HepG2 (cell line): ENCODE data around the gene CFAP210. TPM values are rescaled to one million over a fixed set of nuclear protein-coding genes. Genes with fewer than 3 reads are reported as not detected.

Source experiments
- ARNTL ChIP-seq: sonication (generic); formaldehyde crosslinking; IDR thresholded peaks from 2 replicates; pipeline ENCODE4 v1.4.0; 2020; ENCODE audit warnings: mild to moderate bottlenecking, missing genetic modification reagents
- CEBPG ChIP-seq: IDR thresholded peaks from 2 replicates; pipeline ENCODE4 v1.6.1; 2016
- DNMT1 ChIP-seq: sonication (generic); formaldehyde crosslinking; IDR thresholded peaks from 2 replicates; pipeline ENCODE4 v1.5.1; 2020; ENCODE audit warnings: mild to moderate bottlenecking, missing genetic modification reagents
- HMG20B ChIP-seq: conservative IDR thresholded peaks from 2 replicates; pipeline ENCODE4 v1.6.1; 2016; ENCODE audit warnings: missing genetic modification reagents, missing compliant biosample characterization
- HOXA5 ChIP-seq: sonication (generic); formaldehyde crosslinking; IDR thresholded peaks from 2 replicates; pipeline ENCODE4 v1.4.0; 2020; ENCODE audit warnings: missing genetic modification reagents
- PHF8 ChIP-seq: sonication (generic); formaldehyde crosslinking; IDR thresholded peaks from 2 replicates; pipeline ENCODE4 v1.5.0; 2020; ENCODE audit warnings: missing genetic modification reagents
- SRSF9 ChIP-seq: fragments of 200-400 bp; formaldehyde crosslinking; IDR thresholded peaks from 2 replicates; pipeline ENCODE4 v1.6.1; 2018; ENCODE audit warnings: borderline replicate concordance, mild to moderate bottlenecking, low read depth, low read length; ENCODE audit not compliant: insufficient read depth, poor library complexity, severe bottlenecking
- ZMYM3 ChIP-seq: sonication (generic); formaldehyde crosslinking; IDR thresholded peaks from 2 replicates; pipeline ENCODE4 v1.5.1; 2020; ENCODE audit warnings: mild to moderate bottlenecking, missing genetic modification reagents
- ZNF180 ChIP-seq: sonication (generic); formaldehyde crosslinking; IDR thresholded peaks from 2 replicates; pipeline ENCODE4 v1.4.0; 2020; ENCODE audit warnings: low read depth, missing genetic modification reagents, borderline replicate concordance
- ZNF317 ChIP-seq: sonication (generic); formaldehyde crosslinking; IDR thresholded peaks from 2 replicates; pipeline ENCODE4 v1.5.0; 2020; ENCODE audit warnings: mild to moderate bottlenecking, missing genetic modification reagents
- ZNF543 ChIP-seq: sonication (generic); formaldehyde crosslinking; IDR thresholded peaks from 2 replicates; pipeline ENCODE4 v1.4.0; 2020; ENCODE audit warnings: mild to moderate bottlenecking, missing genetic modification reagents
- ZNF605 ChIP-seq: sonication (generic); formaldehyde crosslinking; IDR thresholded peaks from 2 replicates; pipeline ENCODE4 v1.8.0; 2022; ENCODE audit warnings: mild to moderate bottlenecking, missing genetic modification reagents
- ZNF629 ChIP-seq: sonication (generic); formaldehyde crosslinking; conservative IDR thresholded peaks from 2 replicates; pipeline ENCODE4 v1.5.0; 2020; ENCODE audit warnings: missing genetic modification reagents
- ZNF639 ChIP-seq: conservative IDR thresholded peaks from 2 replicates; pipeline ENCODE4 v1.6.1; 2018; ENCODE audit warnings: missing genetic modification reagents
- ZNF670 ChIP-seq: sonication (generic); formaldehyde crosslinking; IDR thresholded peaks from 2 replicates; pipeline ENCODE4 v1.8.0; 2022; ENCODE audit warnings: mild to moderate bottlenecking, missing genetic modification reagents, borderline replicate concordance
- ZNF775 ChIP-seq: sonication (generic); formaldehyde crosslinking; IDR thresholded peaks from 2 replicates; pipeline ENCODE4 v1.4.0; 2020; ENCODE audit warnings: missing genetic modification reagents, mild to moderate bottlenecking, moderate library complexity, borderline replicate concordance
- ZNF790 ChIP-seq: sonication (generic); formaldehyde crosslinking; IDR thresholded peaks from 2 replicates; pipeline ENCODE4 v1.8.0; 2022; ENCODE audit warnings: missing genetic modification reagents, mild to moderate bottlenecking, borderline replicate concordance
- polyA plus RNA-seq, 8 experiments: library from polyadenylated mRNA; depleted of rRNA in 3 of 8; stranded (reverse) in 7 of 8; unstranded in 1 of 8; fragments of >200 nt; fragmentation: Illumina TruSeq in 4 of 8; extraction: Trizol in 4 of 8; gene quantifications; 2 replicates each; pipeline versions ENCODE4 v1.2.1 to v1.2.3, GENCODE V29; 2011 to 2016; ENCODE audit warnings: low read depth in 4 of 8, missing spikeins in 1 of 8, mixed read lengths in 1 of 8; ENCODE audit not compliant: insufficient read depth in 1 of 8
- total RNA-seq, 5 experiments: library from RNA; depleted of rRNA; stranded (reverse); fragments of >200 nt; fragmentation: Illumina TruSeq; extraction: Trizol; gene quantifications; 2 replicates each; pipeline ENCODE4 v1.2.3, GENCODE V29; 2016; ENCODE audit warnings: low read depth in 1 of 5
- TF ChIP-seq, protein P1 (sequence below): sonication (generic); formaldehyde crosslinking; IDR thresholded peaks from 2 replicates; pipeline ENCODE4 v1.5.0; 2020; ENCODE audit warnings: mild to moderate bottlenecking, missing genetic modification reagents, borderline replicate concordance
- TF ChIP-seq, protein P2 (sequence below): sonication (generic); formaldehyde crosslinking; IDR thresholded peaks from 2 replicates; pipeline ENCODE4 v1.4.0; 2020; ENCODE audit warnings: missing genetic modification reagents
- TF ChIP-seq, protein P3 (sequence below): sonication (generic); formaldehyde crosslinking; IDR thresholded peaks from 2 replicates; pipeline ENCODE4 v1.4.0; 2020; ENCODE audit warnings: missing genetic modification reagents, borderline replicate concordance

CFAP210 gene
- total and polyA plus RNA-seq, 2 of the 13 experiments (the other 11 are each of a cell fraction or from before 2014, with no cell fraction given): 0.18 TPM; not detected in 1

DNA sequence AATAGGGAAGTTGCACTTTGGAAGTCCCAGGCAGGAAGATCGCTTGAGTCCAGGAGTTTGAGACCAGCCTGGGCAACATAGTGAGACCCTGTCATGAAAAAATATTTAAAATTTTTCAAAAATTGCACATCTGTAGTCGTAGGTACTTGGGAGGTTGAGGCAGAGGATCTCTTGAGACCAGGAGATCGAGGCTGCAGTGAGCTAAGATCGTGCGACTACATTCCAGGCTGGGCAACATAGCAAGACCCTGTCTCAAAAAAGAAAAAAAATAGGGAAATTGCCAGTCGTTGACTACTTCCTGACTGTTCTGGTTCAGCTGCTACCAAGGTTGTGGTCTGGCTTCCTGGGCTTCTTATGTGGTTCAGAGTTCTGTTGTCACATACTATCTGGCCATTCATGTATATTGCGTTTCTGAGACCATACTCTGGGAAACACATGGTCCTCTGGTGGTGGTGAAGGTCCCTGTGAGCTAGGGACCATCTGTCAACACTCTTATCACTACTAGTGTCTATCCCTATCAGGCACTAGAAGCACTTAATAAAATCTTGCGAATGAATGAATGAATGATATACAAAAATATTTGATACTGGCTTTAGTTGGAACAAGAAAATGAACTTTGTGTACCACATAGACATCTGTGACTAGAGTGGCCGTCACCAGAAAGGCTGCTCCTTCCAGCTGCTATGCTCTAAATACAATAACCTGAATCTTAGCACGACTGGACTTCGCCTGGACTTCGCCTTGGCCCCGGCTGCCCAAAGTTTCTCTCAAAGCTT is 38.6 kb upstream of the CFAP210 start (continued):
- TF ChIP-seq, protein P1, sequence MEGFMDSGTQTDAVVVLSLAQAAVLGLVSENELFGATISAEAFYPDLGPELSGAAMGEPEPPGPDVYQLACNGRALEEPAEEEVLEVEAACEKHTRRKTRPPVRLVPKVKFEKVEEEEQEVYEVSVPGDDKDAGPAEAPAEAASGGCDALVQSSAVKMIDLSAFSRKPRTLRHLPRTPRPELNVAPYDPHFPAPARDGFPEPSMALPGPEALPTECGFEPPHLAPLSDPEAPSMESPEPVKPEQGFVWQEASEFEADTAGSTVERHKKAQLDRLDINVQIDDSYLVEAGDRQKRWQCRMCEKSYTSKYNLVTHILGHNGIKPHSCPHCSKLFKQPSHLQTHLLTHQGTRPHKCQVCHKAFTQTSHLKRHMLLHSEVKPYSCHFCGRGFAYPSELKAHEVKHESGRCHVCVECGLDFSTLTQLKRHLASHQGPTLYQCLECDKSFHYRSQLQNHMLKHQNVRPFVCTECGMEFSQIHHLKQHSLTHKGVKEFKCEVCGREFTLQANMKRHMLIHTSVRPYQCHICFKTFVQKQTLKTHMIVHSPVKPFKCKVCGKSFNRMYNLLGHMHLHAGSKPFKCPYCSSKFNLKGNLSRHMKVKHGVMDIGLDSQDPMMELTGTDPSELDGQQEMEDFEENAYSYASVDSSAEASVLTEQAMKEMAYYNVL: no peak
- peak; percentile 28; the same call in 1 of the 2 replicates for TF ChIP-seq ZNF605
- no peak for TF ChIP-seq ZNF639 (CRISPR knock-in tag)
- TF ChIP-seq ZNF790: 0 out of 2 replicates have a peak, but pooled peaks have one; percentile 5
- TF ChIP-seq ZMYM3: peak; percentile 46; the same call in 1 of the 2 replicates
- TF ChIP-seq HOXA5 (CRISPR knock-in tag): no peak
- no peak for TF ChIP-seq PHF8
- TF ChIP-seq ZNF775 (CRISPR knock-in tag): 0 out of 2 replicates have a peak, but pooled peaks have one; percentile 37
- no peak for TF ChIP-seq ZNF670 (CRISPR knock-in tag)
- TF ChIP-seq SRSF9: no peak
- TF ChIP-seq ZNF629 (CRISPR knock-in tag): no peak
- TF ChIP-seq, protein P2, sequence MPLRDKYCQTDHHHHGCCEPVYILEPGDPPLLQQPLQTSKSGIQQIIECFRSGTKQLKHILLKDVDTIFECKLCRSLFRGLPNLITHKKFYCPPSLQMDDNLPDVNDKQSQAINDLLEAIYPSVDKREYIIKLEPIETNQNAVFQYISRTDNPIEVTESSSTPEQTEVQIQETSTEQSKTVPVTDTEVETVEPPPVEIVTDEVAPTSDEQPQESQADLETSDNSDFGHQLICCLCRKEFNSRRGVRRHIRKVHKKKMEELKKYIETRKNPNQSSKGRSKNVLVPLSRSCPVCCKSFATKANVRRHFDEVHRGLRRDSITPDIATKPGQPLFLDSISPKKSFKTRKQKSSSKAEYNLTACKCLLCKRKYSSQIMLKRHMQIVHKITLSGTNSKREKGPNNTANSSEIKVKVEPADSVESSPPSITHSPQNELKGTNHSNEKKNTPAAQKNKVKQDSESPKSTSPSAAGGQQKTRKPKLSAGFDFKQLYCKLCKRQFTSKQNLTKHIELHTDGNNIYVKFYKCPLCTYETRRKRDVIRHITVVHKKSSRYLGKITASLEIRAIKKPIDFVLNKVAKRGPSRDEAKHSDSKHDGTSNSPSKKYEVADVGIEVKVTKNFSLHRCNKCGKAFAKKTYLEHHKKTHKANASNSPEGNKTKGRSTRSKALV (CRISPR knock-in tag): peak; percentile 55; the same call in 1 of the 2 replicates
- TF ChIP-seq ZNF543 (CRISPR knock-in tag): 0 out of 2 replicates have a peak, but pooled peaks have one; percentile 57
- TF ChIP-seq ZNF180: no peak
- TF ChIP-seq, protein P3, sequence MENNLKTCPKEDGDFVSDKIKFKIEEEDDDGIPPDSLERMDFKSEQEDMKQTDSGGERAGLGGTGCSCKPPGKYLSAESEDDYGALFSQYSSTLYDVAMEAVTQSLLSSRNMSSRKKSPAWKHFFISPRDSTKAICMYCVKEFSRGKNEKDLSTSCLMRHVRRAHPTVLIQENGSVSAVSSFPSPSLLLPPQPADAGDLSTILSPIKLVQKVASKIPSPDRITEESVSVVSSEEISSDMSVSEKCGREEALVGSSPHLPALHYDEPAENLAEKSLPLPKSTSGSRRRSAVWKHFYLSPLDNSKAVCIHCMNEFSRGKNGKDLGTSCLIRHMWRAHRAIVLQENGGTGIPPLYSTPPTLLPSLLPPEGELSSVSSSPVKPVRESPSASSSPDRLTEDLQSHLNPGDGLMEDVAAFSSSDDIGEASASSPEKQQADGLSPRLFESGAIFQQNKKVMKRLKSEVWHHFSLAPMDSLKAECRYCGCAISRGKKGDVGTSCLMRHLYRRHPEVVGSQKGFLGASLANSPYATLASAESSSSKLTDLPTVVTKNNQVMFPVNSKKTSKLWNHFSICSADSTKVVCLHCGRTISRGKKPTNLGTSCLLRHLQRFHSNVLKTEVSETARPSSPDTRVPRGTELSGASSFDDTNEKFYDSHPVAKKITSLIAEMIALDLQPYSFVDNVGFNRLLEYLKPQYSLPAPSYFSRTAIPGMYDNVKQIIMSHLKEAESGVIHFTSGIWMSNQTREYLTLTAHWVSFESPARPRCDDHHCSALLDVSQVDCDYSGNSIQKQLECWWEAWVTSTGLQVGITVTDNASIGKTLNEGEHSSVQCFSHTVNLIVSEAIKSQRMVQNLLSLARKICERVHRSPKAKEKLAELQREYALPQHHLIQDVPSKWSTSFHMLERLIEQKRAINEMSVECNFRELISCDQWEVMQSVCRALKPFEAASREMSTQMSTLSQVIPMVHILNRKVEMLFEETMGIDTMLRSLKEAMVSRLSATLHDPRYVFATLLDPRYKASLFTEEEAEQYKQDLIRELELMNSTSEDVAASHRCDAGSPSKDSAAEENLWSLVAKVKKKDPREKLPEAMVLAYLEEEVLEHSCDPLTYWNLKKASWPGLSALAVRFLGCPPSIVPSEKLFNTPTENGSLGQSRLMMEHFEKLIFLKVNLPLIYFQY (CRISPR knock-in tag): no peak
- peak; percentile 73; the same call in 1 of the 2 replicates for TF ChIP-seq ZNF317
- no peak for TF ChIP-seq DNMT1 (CRISPR knock-in tag)
- TF ChIP-seq ARNTL (CRISPR knock-in tag): 0 out of 2 replicates have a peak, but pooled peaks have one; percentile 13
- peak; percentile 41; the same call in 1 of the 2 replicates for TF ChIP-seq CEBPG (CRISPR knock-in tag)
- no peak for TF ChIP-seq HMG20B
